Measurements from ENCODE around the gene KIF26B.

KIF26B gene

GRCh38 chr1:245486775-245487470, 332.1 kb downstream of the KIF26B start:
- FAIRE-seq (no peak), DNase-seq (ENCODE audit: insufficient read length, low spot score) (no peak)

GRCh38 chr1:245488346-245489129, 333.8 kb downstream of the KIF26B start:
- TF ChIP-seq POLR2A (IDR thresholded peaks at IDR 0.05; ENCODE audit: low read depth, low read length) = no peak

More at GRCh38 chr1:245486775-245487470, 332.1 kb downstream of the KIF26B start:
- TF ChIP-seq POLR2A (IDR thresholded peaks at IDR 0.05; ENCODE audit: low read depth, low read length) = no peak

GRCh38 chr1:245489838-245490237, 335.1 kb downstream of the KIF26B start:
- no peak for FAIRE-seq
- DNase-seq (ENCODE audit: insufficient read length, low spot score) = no peak
- TF ChIP-seq POLR2A (IDR thresholded peaks at IDR 0.05; ENCODE audit: low read depth, low read length) = no peak

More at GRCh38 chr1:245488346-245489129, 333.8 kb downstream of the KIF26B start:
- no peak for FAIRE-seq
- no peak for DNase-seq (ENCODE audit: insufficient read length, low spot score)

GRCh38 chr1:245493029-245493428, 338.2 kb downstream of the KIF26B start:
- FAIRE-seq (no peak), DNase-seq (ENCODE audit: insufficient read length, low spot score) (peak; percentile 13)
- TF ChIP-seq POLR2A (IDR thresholded peaks at IDR 0.05; ENCODE audit: low read depth, low read length) = no peak

GRCh38 chr1:245495681-245496080, 340.9 kb downstream of the KIF26B start:
- FAIRE-seq = no peak
- DNase-seq (ENCODE audit: insufficient read length, low spot score) = no peak
- TF ChIP-seq POLR2A (IDR thresholded peaks at IDR 0.05; ENCODE audit: low read depth, low read length) = no peak

- no peak for FAIRE-seq
- DNase-seq (ENCODE audit: insufficient read length, low spot score) = no peak
- no peak for TF ChIP-seq POLR2A (IDR thresholded peaks at IDR 0.05; ENCODE audit: low read depth, low read length)
Observed at GRCh38 chr1:245500546-245500945, 345.8 kb downstream of the KIF26B start.

GRCh38 chr1:245501633-245502032, 346.8 kb downstream of the KIF26B start:
- TF ChIP-seq POLR2A (IDR thresholded peaks at IDR 0.05; ENCODE audit: low read depth, low read length) = no peak
- DNase-seq (ENCODE audit: insufficient read length, low spot score) = no peak
- no peak for FAIRE-seq

GRCh38 chr1:245503548-245503947, 348.8 kb downstream of the KIF26B start:
- FAIRE-seq (no peak), DNase-seq (ENCODE audit: insufficient read length, low spot score) (no peak)
- no peak for TF ChIP-seq POLR2A (IDR thresholded peaks at IDR 0.05; ENCODE audit: low read depth, low read length)

GRCh38 chr1:245510144-245510543, 355.4 kb downstream of the KIF26B start:
- FAIRE-seq = no peak
- no peak for TF ChIP-seq POLR2A (IDR thresholded peaks at IDR 0.05; ENCODE audit: low read depth, low read length)
- DNase-seq (ENCODE audit: insufficient read length, low spot score) = no peak

GRCh38 chr1:245512181-245512888, 357.6 kb downstream of the KIF26B start:
- DNase-seq (ENCODE audit: insufficient read length, low spot score) (no peak), FAIRE-seq (no peak)
- TF ChIP-seq POLR2A (IDR thresholded peaks at IDR 0.05; ENCODE audit: low read depth, low read length) = no peak

GRCh38 chr1:245512980-245513578, 358.3 kb downstream of the KIF26B start:
- no peak for TF ChIP-seq POLR2A (IDR thresholded peaks at IDR 0.05; ENCODE audit: low read depth, low read length)
- FAIRE-seq = no peak
- DNase-seq (ENCODE audit: insufficient read length, low spot score) = peak; percentile 31

- FAIRE-seq = no peak
- no peak for TF ChIP-seq POLR2A (IDR thresholded peaks at IDR 0.05; ENCODE audit: low read depth, low read length)
- DNase-seq (ENCODE audit: insufficient read length, low spot score) = no peak
Observed at GRCh38 chr1:245516284-245516759, 361.5 kb downstream of the KIF26B start.

GRCh38 chr1:245520611-245521010, 365.8 kb downstream of the KIF26B start:
- DNase-seq (ENCODE audit: insufficient read length, low spot score) = no peak
- FAIRE-seq = no peak

GRCh38 chr1:245526141-245526540, 371.4 kb downstream of the KIF26B start:
- no peak for FAIRE-seq
- TF ChIP-seq POLR2A (IDR thresholded peaks at IDR 0.05; ENCODE audit: low read depth, low read length) = no peak
- DNase-seq (ENCODE audit: insufficient read length, low spot score) = no peak

More at GRCh38 chr1:245520611-245521010, 365.8 kb downstream of the KIF26B start:
- no peak for TF ChIP-seq POLR2A (IDR thresholded peaks at IDR 0.05; ENCODE audit: low read depth, low read length)
